Stimulated activated CD4-positive, alpha-beta T cell treated with anti-CD3 and anti-CD28 coated beads, TNF-alpha, amount 100 ng/mL, for 1 hour (primary cell): ENCODE measurements around the gene SLC9A7.
"Not testable (repeated sequence)": the region's sequence is repeated elsewhere in the genome, so short reads cannot be mapped to it uniquely, and the experiment has no call there.

Source experiments
- DNase-seq, 3 donors: peaks; one replicate each; pipeline ENCODE4 v3.0.0-alpha.2; 2020; ENCODE audit warnings: low read depth in 3 of 3, low spot score in 1 of 3

SLC9A7 gene

GRCh38 chrX:46754586-46755061 is 4.3 kb downstream of the SLC9A7 start:
- DNase-seq = no peak

DNA sequence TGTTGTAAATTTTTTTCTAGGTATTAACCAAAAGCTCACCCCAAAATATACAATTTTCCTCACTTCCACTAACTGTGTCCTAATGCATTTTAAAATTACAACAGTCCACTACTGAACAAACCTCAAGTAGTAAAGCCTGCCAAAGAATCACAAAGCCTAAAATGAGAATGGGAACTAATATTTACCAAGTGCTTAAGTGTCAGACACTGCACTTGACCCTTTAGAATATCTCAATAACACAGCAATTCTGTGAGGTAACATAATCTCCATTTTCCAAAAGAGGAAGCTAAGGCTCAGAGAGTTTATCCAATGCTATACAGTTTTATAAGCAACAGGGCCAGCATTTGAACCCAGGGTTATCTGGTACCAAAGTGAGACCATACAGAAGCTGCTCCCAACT is 4.9 kb downstream of the SLC9A7 start:
- DNase-seq = no peak

DNA sequence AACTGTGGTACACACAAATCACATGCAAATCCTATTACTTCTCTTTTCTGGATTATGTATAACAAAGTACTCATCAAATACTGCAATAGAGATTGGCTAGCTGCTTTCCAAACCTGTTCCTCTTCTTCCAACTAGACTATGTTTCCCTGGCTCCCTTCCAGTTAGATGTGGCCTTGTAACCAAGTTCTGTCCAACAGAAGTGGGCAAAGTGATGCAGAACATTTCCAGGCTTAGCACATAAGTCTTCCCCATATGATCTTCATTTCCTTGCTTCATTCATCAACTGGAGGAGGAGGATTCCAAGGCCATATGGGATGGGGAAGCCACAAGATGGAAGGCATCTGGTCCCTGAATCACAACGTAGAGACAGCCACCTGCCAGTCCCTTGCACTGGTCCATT is 8.0 kb downstream of the SLC9A7 start:
- DNase-seq = no peak

- DNase-seq = no peak
Measured at GRCh38 chrX:46744009-46744408, 14.9 kb downstream of the SLC9A7 start.

DNA sequence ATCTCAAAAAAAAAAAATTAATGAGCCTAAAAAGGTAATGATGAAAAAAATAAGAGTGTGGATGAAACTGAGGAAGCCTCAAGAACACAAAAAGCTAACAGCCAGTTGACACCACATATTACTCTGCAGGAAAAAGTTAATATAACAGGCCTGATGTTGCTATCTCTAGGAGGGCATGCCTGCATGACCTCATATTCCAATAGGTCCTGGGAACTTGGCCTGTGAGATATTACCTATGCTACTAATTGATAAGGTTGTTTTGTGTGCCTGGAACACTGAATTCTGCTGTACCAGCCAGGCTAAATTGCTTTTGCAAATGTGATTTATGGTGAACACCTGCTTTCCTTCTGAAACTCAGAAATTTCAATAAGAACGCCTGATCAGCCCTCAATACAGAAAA is 15.9 kb downstream of the SLC9A7 start:
- DNase-seq = no peak

DNA sequence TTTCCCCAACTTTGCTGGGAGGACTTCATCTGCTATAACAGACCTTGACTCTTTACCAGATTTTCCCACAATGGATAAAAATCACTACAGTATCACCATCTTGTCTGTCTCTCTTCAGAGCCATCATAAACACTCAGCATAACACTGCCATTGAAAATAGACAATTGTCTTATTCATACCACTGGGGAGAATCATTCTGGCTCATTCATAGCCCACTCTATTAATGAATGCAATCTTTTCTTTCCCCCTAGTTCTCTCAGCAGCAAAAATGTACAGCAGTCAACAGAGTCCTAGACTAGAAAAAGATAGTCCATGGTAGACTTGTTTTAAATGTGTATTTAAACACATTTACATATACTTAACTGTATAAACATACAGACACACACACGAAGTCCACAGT is 19.2 kb downstream of the SLC9A7 start:
- no peak for DNase-seq

DNA sequence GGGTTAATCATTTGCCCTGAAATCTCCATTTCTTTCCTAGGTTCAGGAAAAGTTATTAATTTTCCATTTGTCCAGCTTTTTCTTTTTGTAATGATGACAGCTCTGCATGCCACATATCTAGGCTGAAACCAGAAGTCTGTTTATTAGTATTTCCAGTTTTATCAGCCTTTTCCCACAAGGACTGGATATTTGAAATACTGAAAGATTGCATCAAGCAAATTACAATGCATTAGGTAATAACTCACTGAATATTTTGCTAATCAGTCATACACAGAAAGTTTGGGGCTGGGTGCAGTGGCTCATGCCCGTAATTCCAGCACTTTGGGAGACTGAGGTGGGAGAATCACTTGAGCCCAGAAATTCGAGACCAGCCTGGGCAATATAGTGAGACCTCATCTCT is 21.5 kb downstream of the SLC9A7 start:
- no peak for DNase-seq

GRCh38 chrX:46737041-46737440 is 21.9 kb downstream of the SLC9A7 start:
- no peak for DNase-seq

DNA sequence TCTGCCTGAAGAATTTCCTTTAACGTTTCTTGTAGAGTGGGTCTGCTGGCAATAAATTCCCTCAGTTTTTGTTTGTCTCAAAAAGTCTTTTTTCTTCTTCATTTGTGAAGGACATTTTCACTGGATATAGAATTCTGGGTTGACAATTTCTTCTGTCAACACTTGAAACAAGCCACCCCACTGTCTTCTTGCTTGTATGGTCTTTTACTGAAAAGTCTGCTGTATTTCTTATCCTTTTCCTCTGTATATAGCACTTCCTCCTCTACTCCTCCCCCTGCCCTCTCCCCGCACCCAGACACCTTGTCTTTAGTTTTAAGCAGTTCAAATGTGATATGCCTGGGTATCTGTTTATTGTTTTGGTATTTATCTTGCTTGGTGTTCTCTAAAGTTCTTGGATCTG is 23.3 kb downstream of the SLC9A7 start:
- no peak for DNase-seq

DNA sequence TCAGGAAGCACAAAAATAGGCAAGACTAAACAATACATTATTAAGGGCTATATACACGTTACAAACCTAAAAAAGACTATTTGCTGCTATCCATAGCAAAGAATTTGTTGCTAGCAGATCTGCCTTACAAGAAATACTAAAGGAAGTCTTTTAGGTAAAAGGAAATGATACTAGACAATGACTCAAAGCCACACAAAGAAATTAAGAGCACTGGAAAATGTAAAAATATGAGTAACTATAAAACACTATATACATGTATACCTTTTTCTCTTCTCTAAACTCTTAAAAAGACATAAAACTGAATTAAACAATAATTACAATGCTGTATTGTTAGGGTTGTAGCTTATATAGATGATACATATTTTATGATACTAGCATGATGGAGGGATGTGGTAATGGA is 25.7 kb downstream of the SLC9A7 start:
- no peak for DNase-seq

GRCh38 chrX:46730765-46731164 is 28.2 kb downstream of the SLC9A7 start:
- no peak for DNase-seq

DNA sequence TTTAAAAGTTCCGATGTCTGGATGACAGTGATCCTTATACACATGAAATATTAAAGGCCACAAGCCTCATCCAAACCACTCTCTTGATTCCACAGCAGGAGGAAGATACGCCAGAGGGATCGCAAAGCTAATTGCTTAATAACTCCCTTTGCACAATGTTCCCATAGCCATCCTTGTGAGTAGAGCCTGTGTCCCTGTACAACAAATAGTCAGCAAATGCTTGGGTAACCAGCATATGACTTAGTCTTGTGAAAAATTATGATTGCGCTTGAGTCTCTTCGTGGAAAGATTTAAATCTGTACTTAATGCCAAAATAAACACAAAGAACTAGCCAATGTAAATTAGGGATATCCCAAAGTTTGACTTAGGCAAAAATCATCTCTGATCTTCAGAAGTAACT is 31.5 kb downstream of the SLC9A7 start:
- DNase-seq = no peak

GRCh38 chrX:46723569-46723927 is 35.4 kb downstream of the SLC9A7 start:
- DNase-seq = not testable (repeated sequence)

DNA sequence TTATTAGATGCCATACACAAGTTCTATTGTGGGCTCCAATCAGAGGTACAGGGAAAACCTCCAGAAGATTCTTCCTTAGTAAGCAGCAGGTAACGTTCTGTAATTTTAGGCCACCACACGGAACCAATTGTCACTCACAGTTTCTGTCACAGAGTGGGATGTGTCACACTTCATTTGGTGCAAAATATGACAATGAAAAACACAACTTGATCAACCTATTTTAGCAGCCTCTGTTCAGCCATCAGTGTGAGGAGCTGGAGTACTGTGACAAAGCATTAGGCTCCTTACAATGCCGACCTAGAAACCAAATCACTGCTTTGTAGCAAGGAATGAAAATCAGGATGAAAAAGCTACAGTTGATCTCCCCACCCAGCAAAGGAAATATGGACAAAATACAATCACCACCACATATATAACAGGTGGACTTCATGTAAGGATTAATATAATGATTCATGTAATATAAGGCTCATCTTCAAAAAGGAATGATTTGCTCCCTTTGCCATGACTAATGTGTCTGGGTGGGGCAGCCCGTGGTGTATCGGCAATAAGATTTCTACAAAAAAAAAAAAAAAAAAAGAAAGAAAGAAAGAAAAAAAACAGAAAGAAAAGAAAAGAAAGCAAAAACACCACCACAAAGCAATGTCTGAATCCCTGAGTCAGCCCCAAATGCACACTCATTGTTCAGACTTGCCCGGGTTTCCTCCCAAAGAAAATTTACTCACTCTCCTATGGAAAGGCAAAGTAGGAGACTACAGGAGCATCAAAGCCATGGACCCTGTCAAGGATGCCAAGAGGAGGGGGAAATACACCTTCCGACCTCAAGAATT is 36.0 kb downstream of the SLC9A7 start:
- DNase-seq = no peak

- no peak for DNase-seq
Measured at GRCh38 chrX:46716796-46717195, 42.1 kb downstream of the SLC9A7 start.

GRCh38 chrX:46715997-46716396 is 42.9 kb downstream of the SLC9A7 start:
- DNase-seq = no peak

DNA sequence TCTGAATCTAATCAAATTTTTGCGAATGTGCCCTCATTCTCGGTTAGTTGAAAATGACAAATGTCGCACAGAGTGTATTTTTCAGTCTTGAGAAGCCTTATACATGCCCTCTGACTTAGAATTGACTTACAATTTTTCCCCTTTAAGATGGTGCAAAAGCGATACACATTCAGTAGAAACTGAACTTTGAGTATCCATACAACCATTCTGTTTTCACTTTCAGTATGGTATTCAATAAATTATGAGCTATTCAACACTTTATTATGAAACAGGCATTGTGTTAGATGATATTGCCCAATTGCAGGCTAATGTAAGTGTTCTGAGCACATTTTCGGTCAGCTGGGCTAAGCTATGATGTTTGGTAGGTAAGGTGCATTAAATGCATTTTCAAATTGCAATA is 43.4 kb downstream of the SLC9A7 start:
- DNase-seq = no peak

DNA sequence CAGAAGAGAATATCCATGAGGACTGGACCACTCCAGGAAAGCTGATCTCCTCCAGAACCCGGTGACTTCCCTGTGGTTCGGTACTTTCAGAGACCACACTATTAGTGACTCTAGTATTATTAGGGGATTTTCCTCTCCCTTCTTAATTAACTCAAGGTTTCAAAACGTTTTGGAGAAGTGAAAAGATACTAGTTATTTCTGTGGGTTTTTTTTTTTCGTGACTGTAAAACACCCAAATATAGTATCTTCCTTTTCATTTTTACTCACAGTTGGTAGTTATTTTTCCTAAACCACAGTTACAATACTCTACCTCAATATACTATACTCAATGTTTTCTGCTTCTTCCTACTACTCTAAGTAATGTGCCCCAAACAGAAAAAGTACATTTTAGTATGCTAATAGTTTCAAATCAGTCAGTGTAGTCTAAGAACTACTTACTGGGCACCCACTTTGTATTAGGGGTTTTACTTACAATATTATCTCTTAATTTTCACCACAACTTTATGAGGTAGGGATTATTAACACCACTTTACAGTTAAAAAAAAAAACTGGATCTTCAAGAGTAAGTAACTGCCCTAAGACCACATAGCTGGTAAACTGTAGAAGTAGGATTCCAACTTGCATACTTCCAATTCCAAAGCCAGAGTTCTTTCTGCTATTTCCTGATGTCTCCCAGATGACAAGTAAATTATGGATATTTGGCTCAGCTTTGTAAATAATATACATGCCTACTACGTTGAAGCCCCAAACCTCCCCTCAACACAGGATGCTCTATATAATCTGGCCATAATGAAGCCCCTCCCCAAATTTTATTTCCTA is 45.0 kb downstream of the SLC9A7 start:
- no peak for DNase-seq

GRCh38 chrX:46712764-46713163 is 46.2 kb downstream of the SLC9A7 start:
- no peak for DNase-seq

GRCh38 chrX:46710927-46711623 is 47.8 kb downstream of the SLC9A7 start:
- DNase-seq = no peak

- DNase-seq = no peak
Measured at GRCh38 chrX:46710425-46710824, 48.5 kb downstream of the SLC9A7 start.
